Measurements from ENCODE around the gene PRKN.

GRCh38 chr6:161578478-161578877 is 1149.1 kb downstream of the PRKN start:
- TF ChIP-seq CTCF (IDR thresholded peaks at IDR 0.05) (no peak), POLR2A (IDR thresholded peaks at IDR 0.05) (no peak)

Measured in thyroid gland (tissue), 4 donors.